GM21619 (cell line): Measurements from ENCODE around the gene HSDL1.
A peak's percentile ranks its signal among the peaks of the same experiment; 100 is the strongest.

ENCODE experiments used
- ATAC-seq: cut with Tn5 transposase; IDR thresholded peaks from one replicate; pipeline ENCODE4 v1.9.1; 2021; ENCODE audit not compliant: unreplicated experiment

The HSDL1 gene

DNA sequence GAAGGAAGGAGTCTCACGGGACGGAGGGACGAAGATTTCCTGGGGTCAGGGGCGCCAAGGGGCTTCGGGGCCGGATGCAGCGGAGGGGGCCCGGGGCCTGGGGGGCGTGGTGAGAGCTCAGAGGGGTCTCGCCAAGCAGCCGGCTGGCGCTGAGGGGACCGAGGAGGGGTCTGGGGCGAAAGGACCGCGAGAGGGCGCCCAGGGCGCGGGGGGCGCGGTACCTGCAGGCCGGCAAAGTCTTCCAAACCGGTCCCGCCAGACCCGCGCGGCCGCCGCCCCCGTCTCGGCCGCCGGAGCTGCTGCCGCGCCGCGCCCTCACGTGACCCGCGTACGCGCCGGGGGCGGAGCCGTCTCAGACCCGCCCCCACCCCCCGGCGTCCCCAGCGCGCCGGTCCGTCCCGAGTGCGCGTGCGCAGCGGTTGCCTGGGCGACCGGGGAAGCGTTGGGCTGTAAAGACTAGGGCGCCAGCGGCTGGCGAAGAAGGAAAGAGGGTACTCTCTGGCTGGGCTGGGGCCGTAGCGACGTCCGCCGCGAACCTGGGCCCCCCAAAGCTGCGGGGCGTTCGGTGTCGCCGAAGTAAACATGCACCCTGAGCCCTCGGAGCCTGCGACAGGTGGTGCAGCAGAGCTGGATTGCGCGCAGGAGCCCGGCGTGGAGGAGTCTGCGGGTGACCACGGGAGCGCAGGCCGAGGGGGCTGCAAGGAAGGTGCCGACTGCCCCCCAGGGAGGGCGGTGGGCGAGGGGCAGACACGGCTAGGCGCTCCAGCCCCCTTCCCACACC lies at the start of gene HSDL1, which contains the start of gene DNAAF1:
Gene HSDL1 (minus strand): TSS at position 319 of the 781 bp plus-strand sequence. CDS start 13,856 bp downstream, outside the sequence.
Gene DNAAF1 (plus strand): TSS at position 450 of the 781 bp plus-strand sequence. CDS start 133 bp downstream, at position 583.
- peak; percentile 78 for ATAC-seq

DNA sequence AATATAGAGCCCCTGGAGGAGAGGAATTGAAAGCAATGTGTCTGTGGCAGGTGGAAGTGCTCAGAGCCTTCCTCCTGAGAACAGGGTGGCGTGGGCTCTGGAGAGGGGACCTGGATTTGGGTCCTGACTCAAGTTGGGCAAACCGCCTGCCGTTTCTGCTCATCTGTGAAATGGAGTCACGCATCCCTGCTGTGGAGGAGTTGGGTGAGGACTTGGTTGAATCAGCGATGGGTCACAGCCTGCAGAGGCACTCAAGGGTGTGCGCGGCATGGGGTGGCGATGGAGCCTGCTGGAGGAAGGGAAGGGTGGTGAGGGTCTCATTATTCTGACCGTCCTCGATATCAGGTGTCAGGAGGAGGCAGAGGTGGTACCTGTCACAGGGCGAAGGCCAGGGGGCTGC lies 49.0 kb upstream of the HSDL1 start:
- no peak for ATAC-seq

GRCh38 chr16:84193480-84193879 lies 48.5 kb upstream of the HSDL1 start:
- ATAC-seq, result no peak

DNA sequence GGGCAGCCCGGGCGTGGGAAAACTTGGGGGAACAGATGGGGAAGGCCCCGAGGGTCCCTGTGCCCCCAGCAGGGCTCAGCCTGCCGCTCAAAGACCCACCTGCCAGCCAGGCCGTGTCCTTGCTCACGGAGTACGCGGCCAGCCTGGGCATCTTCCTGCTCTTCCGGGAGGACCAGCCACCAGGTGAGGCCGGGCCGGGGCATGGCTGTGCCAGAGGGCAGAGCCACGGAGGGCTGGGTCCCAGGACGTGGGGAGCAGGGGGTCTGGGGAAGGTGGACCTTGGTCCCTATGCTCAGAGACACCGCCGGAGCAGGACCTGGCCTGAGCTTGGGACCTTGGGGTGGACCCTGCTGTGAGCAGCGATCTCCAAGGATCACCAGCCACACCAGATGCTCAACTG lies 46.5 kb upstream of the HSDL1 start:
- ATAC-seq, result no peak

GRCh38 chr16:84190731-84191388 lies 45.9 kb upstream of the HSDL1 start, which contains the start of gene ADAD2:
Gene ADAD2, plus strand, starts transcription at chr16:84191157. Its CDS starts 74 bp downstream, at chr16:84191231.
- no peak for ATAC-seq

GRCh38 chr16:84186685-84187437 lies 41.9 kb upstream of the HSDL1 start, which contains the start of gene TAF1C:
Gene TAF1C, minus strand, starts transcription at chr16:84187057. Its CDS starts 2,069 bp downstream, at chr16:84184988.
- ATAC-seq, result peak; percentile 94

- ATAC-seq, result no peak
Observed at GRCh38 chr16:84184775-84185174, 39.8 kb upstream of the HSDL1 start.

GRCh38 chr16:84183911-84184591 lies 39.1 kb upstream of the HSDL1 start:
- ATAC-seq, result no peak

GRCh38 chr16:84183572-84183875 lies 38.5 kb upstream of the HSDL1 start:
- no peak for ATAC-seq

- ATAC-seq, result no peak
Observed at GRCh38 chr16:84182680-84183571, 37.9 kb upstream of the HSDL1 start.

DNA sequence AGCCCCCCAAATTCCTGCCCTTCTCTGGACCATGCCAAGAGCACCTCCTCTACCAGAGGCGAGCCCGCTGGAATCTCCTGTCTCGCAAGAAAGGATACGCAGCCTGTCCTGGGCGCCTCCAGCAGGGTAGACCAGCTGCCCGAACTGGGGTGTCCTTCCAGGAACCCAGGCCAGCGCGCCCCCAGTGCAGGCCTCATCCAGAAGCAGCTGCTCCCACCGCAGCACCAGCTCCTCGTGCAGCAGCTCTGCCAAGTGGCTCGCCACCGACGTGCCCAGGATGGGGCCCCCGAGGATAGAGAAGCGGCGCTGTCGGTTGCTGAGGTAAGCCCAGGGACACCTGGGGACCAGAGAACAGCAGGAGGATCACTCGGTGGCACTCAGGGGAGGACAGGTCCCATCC lies 37.1 kb upstream of the HSDL1 start:
- ATAC-seq, result no peak

DNA sequence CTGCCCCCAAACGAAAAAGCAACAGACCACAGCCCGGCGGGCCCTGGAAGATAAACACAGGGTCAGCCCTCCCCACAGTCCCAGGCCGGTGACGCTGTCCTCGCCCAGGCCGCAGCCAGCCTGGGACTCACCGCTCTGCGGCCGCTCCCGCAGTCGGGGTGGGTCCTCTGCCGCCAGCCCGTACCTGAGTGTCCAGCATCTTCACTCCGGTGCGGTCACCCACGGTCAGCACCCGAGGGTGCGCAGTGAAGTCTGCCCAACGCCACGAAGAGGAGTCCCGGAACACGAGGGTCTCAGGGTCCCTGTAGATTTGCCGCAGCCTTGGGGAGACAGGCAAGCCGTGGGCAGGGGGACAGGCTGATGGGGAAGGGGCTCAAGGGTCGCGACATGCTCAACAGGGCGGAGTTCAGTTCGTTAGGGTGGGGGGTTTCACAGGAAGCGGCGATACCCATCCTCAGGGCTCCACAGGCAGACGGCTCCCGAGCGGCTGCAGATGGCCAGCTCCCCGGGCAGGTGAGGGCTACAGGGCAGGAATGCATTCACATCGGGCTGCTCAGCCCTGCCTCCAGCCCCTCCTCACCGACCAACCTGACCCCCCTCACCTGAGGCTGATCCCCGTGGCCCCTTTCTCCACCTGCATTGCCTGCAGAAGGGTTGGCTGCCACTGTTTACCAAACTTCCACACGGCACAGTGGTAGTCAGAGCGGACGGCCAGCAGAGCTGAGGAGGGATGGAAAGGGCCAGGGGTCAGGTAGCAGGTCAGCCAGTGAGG lies 36.4 kb upstream of the HSDL1 start:
- no peak for ATAC-seq

DNA sequence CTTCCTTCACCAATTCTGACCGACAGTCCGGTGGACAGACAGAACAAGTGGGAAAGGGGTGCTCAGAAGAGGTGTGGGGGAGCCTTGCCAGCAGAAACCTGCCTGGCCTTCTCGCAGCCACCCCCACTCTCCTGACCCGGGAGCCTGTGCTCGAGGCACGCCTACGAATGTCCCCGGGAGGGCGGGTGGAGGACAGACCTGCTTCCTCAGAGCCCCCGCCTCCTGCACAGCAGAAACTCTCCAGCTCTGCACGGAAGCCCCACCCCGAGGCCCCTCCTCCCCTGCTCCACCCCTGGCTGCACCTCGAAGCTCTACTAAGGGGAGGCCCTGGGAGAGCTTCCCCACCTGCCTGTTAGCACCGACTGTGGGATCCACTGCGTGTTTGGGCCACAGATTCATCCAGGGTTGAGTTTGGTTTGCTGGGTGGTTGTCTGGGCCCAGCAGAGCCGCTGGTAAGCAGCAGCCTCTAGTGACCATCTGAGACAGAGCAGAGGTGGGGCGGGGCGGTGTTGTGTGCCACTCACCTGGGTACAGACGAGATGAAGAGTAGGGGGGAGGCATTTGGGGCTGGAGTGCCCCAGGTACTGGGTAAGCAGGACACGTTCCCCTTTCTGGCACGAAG lies 35.7 kb upstream of the HSDL1 start:
- no peak for ATAC-seq

DNA sequence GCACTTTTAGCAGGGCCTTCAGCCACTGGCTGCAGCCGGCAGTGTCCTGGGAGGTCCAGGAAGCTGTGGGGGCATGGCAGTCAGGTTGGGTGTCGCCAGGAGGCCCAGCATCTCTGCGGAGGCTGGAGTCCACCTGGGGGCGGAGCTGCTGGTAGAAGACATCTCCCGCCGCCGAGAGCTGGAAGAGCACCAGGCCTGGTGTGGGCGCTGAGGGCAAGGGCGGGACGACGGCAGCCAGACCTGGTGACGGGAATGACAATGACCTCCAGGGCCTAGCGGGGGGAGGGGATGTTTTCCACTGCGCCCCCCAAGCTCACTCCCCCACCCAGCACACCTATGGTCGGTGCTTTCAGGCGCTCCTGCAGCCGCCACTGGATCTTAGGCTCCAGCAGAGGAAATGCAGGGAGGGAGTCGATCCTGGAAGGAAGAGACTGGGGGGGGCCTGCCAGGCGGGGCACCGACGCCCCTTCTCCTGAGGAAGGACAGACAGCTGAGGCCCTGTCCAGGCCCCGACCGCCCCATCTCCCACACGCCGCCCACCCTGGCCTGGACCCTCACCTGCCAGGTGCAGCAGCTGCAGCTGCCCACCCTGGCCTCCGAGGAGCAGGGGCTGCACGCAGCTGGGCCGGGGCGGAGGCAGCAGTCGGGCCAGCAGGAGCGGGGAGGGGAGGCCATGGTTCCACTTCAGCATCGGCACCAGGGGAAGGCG lies 34.8 kb upstream of the HSDL1 start:
- no peak for ATAC-seq

- no peak for ATAC-seq
Observed at GRCh38 chr16:84178892-84179611, 34.1 kb upstream of the HSDL1 start.

DNA sequence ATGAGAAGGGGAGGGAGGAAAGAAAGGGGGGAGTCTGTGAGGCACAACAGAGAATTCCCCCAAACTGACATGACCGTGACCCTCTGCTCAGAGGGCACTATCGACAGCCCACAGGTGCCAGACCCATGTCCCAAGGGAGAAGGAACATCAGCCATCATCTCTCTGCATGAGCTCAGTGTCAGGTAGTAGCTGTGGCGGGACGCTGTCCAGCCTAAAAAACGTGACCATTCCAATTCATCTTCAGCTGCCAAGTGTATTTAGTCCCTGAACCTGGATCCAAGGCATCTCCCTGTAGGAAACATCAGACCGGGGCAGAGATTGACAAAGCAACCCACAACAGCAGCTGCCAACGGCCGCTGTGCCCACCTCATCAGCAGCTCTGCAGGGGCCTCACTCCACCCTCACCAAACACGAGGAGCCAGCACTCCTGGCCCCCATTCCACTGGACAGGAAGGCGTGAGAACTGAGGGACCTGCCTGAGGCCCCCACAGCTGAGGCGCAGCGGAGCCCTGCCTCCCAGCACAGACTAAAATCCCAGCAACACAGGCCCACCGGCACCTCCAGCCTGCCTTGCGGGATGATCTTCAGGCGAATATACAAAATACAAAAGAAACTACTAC lies 33.3 kb upstream of the HSDL1 start:
- no peak for ATAC-seq

GRCh38 chr16:84177741-84178073 lies 32.7 kb upstream of the HSDL1 start:
- no peak for ATAC-seq
